ENCODE results near the gene DEFB125.

Gene DEFB125

DNA sequence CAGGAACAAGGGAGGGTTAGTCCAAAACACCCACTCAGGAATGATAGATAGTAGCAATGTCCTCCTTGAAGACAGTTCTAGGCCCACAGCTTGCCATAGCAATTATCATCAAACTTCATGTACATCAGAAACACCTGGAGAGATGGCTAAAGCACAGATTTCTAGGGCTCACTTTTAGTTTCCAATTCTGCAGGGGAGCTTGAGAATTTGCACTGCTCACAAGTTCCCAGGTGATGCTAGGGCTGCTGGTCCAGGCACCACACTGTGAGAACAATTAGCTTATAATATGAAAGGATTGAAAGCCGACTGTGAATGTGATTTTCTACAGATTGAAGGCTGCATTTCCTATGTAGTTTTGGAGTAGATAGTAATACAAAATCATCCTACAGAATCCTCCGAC lies 58.4 kb downstream of the DEFB125 start:
- no peak for DNase-seq (ENCODE audit: low read depth, low spot score)

Measured in ELF-1 (cell line).